Measurements from ENCODE around the gene CT55. TPM values are rescaled to one million over a fixed set of nuclear protein-coding genes. Genes with fewer than 3 reads are reported as not detected.
A peak's percentile ranks its signal among the peaks of the same experiment; 100 is the strongest.
"Not testable (repeated sequence)": the region's sequence is repeated elsewhere in the genome, so short reads cannot be mapped to it uniquely, and the experiment has no call there.

The CT55 gene, protein sequence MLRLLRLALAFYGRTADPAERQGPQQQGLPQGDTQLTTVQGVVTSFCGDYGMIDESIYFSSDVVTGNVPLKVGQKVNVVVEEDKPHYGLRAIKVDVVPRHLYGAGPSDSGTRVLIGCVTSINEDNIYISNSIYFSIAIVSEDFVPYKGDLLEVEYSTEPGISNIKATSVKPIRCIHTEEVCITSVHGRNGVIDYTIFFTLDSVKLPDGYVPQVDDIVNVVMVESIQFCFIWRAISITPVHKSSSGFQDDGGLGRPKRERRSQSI
- polyA plus RNA-seq (2013, experiment 1 of 2) = 0.13 TPM
- polyA plus RNA-seq (2013, experiment 2 of 2) = 0.10 TPM

DNA sequence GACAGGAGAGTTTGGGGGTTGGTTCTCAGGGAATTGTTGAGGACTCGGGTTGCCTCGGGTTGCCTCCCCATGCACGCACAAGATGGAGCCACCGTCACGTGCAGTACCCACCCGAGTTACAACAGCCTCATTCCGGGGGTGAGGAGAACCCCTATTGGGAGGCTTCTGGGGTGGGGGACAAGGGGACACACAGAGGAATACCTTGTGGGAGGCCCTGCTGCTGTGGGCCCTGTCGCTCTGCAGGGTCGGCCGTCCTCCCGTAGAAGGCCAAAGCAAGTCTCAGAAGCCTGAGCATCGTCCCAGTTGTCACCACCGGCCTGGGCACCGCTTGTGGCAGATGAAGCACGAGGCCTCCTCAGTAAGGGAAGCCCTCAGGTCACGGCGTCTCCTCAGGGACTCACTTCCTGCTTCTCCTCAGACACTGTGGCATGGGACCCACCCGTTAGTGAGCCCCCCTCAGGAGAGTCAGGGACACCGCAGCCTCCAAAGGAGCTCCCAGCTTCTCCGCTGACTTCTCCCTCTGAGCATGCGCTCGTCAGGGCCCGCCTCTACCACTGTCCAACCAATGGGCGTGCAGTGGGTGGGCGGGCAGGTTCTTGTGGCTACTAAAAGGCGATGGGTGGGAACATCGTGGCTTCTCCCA is at the start of gene CT55:
TSS of gene CT55 (minus strand) at position 522 of the 643 bp plus-strand sequence. CDS start at position 295, 227 bp downstream.
- no peak within 1 kb of the TSS for H2AK5ac ChIP-seq (ENCODE audit: low read length)
- no peak within 1 kb of the TSS for H4K5ac ChIP-seq (ENCODE audit: low read length)
- H3K56ac ChIP-seq (ENCODE audit: low read length) = no peak within 1 kb of the TSS
- no peak within 1 kb of the TSS for H3K27ac ChIP-seq (ENCODE audit: low read depth, low read length)
- no peak within 1 kb of the TSS for H2BK15ac ChIP-seq (replicated peaks; ENCODE audit: low read depth)
- H3K79me2 ChIP-seq (ENCODE audit: control insufficient read depth, insufficient read depth, low read length) = no peaks in the 10 kb centered on the region
- H4K8ac ChIP-seq (ENCODE audit: low read depth, low read length) = no peak within 1 kb of the TSS
- peak; percentile 26 for DNase-seq
- H3K9ac ChIP-seq (ENCODE audit: low read length) = no peak within 1 kb of the TSS
- no peak within 1 kb of the TSS for H2BK5ac ChIP-seq (ENCODE audit: low read length)
- no peaks in the 10 kb centered on the region for H3K27me3 ChIP-seq (ENCODE audit: insufficient read depth, low read length, poor library complexity)
- no peak within 1 kb of the TSS for H2BK120ac ChIP-seq (ENCODE audit: low read depth, low read length)
- H3K4ac ChIP-seq (ENCODE audit: low read depth, low read length) = no peak within 1 kb of the TSS
- H3K18ac ChIP-seq (ENCODE audit: low read length) = no peak within 1 kb of the TSS
- H3K4me3 ChIP-seq (ENCODE audit: low read length) = no peak within 1 kb of the TSS
- no peaks in the 10 kb centered on the region for H3K79me1 ChIP-seq (ENCODE audit: low read length)
- no peaks in the 10 kb centered on the region for H3K4me1 ChIP-seq (ENCODE audit: control insufficient read depth, low read depth, low read length)
- no peak within 1 kb of the TSS for H3K4me2 ChIP-seq (ENCODE audit: low read length)
- no peaks in the 10 kb centered on the region for H3K36me3 ChIP-seq (ENCODE audit: control insufficient read depth, insufficient read depth, low read length)
- WGBS (ENCODE audit: extremely low coverage, insufficient coverage, low lambda C conversion rate) = no CpG with 5 or more reads among the region's 27 CpGs
- H3K23ac ChIP-seq (ENCODE audit: low read length) = no peak within 1 kb of the TSS

DNA sequence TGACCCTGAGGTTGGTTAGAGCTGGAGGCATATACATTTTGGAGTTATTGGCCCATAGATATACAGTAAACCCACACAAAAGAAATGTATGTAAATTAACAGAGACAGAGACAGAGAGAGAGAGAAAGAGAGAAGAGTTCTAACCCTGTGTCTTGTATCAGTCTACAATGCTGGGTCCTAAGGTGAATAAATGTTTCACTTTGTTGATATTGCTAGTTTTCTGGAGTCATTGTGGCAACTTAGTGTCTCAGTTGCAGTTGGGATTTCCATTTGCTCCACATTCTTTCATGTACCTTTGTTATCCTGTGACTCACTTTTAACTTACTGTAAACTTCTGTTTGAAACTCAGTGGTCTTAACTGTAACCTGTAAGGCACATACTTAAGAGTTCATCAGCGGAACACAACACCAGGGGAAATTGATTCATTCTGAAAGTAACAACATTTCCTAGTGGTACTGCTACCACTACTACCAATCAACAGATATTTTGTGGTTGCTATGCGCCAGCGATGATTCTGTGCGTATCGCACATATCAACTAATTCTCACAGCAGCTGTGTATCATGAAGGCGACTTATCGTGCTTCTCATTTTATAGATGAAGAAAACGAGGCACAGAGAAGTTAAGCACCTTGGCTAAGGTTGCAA is 42.1 kb upstream of the CT55 start:
- Histone ChIP-seq H3K79me2 (ENCODE audit: control insufficient read depth, insufficient read depth, low read length) (no peaks in the 10 kb centered on the region), H2BK5ac (ENCODE audit: low read length) (no peak overlapping the region), H3K79me1 (ENCODE audit: low read length) (no peaks in the 10 kb centered on the region), H2BK15ac (replicated peaks; ENCODE audit: low read depth) (no peak overlapping the region), H3K56ac (ENCODE audit: low read length) (no peak overlapping the region), H2BK120ac (ENCODE audit: low read depth, low read length) (no peak overlapping the region), H3K23ac (ENCODE audit: low read length) (no peak overlapping the region), H3K4me2 (ENCODE audit: low read length) (no peak overlapping the region), H4K8ac (ENCODE audit: low read depth, low read length) (no peak overlapping the region), H3K27ac (ENCODE audit: low read depth, low read length) (no peak overlapping the region), H3K27me3 (ENCODE audit: insufficient read depth, low read length, poor library complexity) (no peaks in the 10 kb centered on the region), H3K4ac (ENCODE audit: low read depth, low read length) (no peak overlapping the region), H4K5ac (ENCODE audit: low read length) (no peak overlapping the region), H3K18ac (ENCODE audit: low read length) (no peak overlapping the region), H2AK5ac (ENCODE audit: low read length) (no peak overlapping the region), H3K4me3 (ENCODE audit: low read length) (no peak overlapping the region), H3K36me3 (ENCODE audit: control insufficient read depth, insufficient read depth, low read length) (no peaks in the 10 kb centered on the region), H3K9ac (ENCODE audit: low read length) (no peak overlapping the region), H3K4me1 (ENCODE audit: control insufficient read depth, low read depth, low read length) (no peaks in the 10 kb centered on the region)
- no CpG with 5 or more reads among the region's 8 CpGs for WGBS (ENCODE audit: extremely low coverage, insufficient coverage, low lambda C conversion rate)
- DNase-seq = no peak

GRCh38 chrX:135206427-135206826 is 35.2 kb upstream of the CT55 start:
- H3K36me3 ChIP-seq (ENCODE audit: control insufficient read depth, insufficient read depth, low read length); H3K4me2 ChIP-seq (ENCODE audit: low read length); H3K79me1 ChIP-seq (ENCODE audit: low read length); H3K4me1 ChIP-seq (ENCODE audit: control insufficient read depth, low read depth, low read length); H3K27ac ChIP-seq (ENCODE audit: low read depth, low read length); H4K8ac ChIP-seq (ENCODE audit: low read depth, low read length); H2BK15ac ChIP-seq (replicated peaks; ENCODE audit: low read depth); H2AK5ac ChIP-seq (ENCODE audit: low read length); H4K5ac ChIP-seq (ENCODE audit: low read length); H3K4ac ChIP-seq (ENCODE audit: low read depth, low read length); H3K23ac ChIP-seq (ENCODE audit: low read length); H2BK5ac ChIP-seq (ENCODE audit: low read length); H3K18ac ChIP-seq (ENCODE audit: low read length); H3K9ac ChIP-seq (ENCODE audit: low read length); H3K56ac ChIP-seq (ENCODE audit: low read length); H3K4me3 ChIP-seq (ENCODE audit: low read length); H2BK120ac ChIP-seq (ENCODE audit: low read depth, low read length); H3K79me2 ChIP-seq (ENCODE audit: control insufficient read depth, insufficient read depth, low read length); H3K27me3 ChIP-seq (ENCODE audit: insufficient read depth, low read length, poor library complexity): not testable (repeated sequence)
- no CpG with 5 or more reads among the region's 11 CpGs for WGBS (ENCODE audit: extremely low coverage, insufficient coverage, low lambda C conversion rate)
- DNase-seq = peak; percentile 6

DNA sequence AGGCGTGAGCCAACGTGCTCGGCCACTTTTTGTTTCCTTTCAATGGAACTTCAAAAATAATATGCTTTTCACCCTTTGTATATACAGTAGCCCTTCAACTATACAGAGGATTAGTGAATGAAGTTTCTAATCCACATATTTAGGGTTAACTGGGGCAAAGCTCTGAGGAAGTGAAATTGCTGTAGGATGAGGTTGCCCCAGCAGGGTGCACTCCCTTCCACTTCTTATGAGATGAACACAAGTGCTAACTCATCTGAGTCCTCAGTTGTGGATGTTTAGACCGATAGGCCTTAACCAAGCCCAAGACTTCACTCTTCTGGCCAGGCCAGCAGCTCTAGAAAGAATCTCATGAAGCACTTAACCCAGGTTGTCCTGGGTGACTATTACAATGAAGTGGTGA is 29.1 kb upstream of the CT55 start:
- WGBS (ENCODE audit: extremely low coverage, insufficient coverage, low lambda C conversion rate) = no CpG with 5 or more reads among the region's 4 CpGs
- H3K4me3 ChIP-seq (ENCODE audit: low read length) = no peak overlapping the region

GRCh38 chrX:135194684-135195083 is 23.5 kb upstream of the CT55 start:
- Histone ChIP-seq H4K8ac (ENCODE audit: low read depth, low read length) (no peak overlapping the region), H3K4me1 (ENCODE audit: control insufficient read depth, low read depth, low read length) (no peaks in the 10 kb centered on the region), H3K9ac (ENCODE audit: low read length) (no peak overlapping the region), H2AK5ac (ENCODE audit: low read length) (no peak overlapping the region), H3K27ac (ENCODE audit: low read depth, low read length) (no peak overlapping the region), H3K27me3 (ENCODE audit: insufficient read depth, low read length, poor library complexity) (no peaks in the 10 kb centered on the region), H4K5ac (ENCODE audit: low read length) (no peak overlapping the region), H3K56ac (ENCODE audit: low read length) (no peak overlapping the region), H3K79me2 (ENCODE audit: control insufficient read depth, insufficient read depth, low read length) (no peaks in the 10 kb centered on the region), H3K4me3 (ENCODE audit: low read length) (no peak overlapping the region), H3K23ac (ENCODE audit: low read length) (no peak overlapping the region), H2BK15ac (replicated peaks; ENCODE audit: low read depth) (no peak overlapping the region), H2BK5ac (ENCODE audit: low read length) (no peak overlapping the region), H3K36me3 (ENCODE audit: control insufficient read depth, insufficient read depth, low read length) (no peaks in the 10 kb centered on the region), H3K79me1 (ENCODE audit: low read length) (no peaks in the 10 kb centered on the region), H3K4me2 (ENCODE audit: low read length) (no peak overlapping the region), H2BK120ac (ENCODE audit: low read depth, low read length) (no peak overlapping the region), H3K18ac (ENCODE audit: low read length) (no peak overlapping the region), H3K4ac (ENCODE audit: low read depth, low read length) (no peak overlapping the region)
- DNase-seq = peak; percentile 18
- no CpG with 5 or more reads among the region's 16 CpGs for WGBS (ENCODE audit: extremely low coverage, insufficient coverage, low lambda C conversion rate)

More for the DNA sequence above, 29.1 kb upstream of the CT55 start:
- H3K18ac ChIP-seq (ENCODE audit: low read length) = no peak overlapping the region
- H2AK5ac ChIP-seq (ENCODE audit: low read length) = no peak overlapping the region
- H3K27ac ChIP-seq (ENCODE audit: low read depth, low read length) = no peak overlapping the region
- H2BK120ac ChIP-seq (ENCODE audit: low read depth, low read length) = no peak overlapping the region
- no peak overlapping the region for H3K56ac ChIP-seq (ENCODE audit: low read length)
- DNase-seq = no peak
- H3K4me1 ChIP-seq (ENCODE audit: control insufficient read depth, low read depth, low read length) = no peaks in the 10 kb centered on the region
- H2BK15ac ChIP-seq (replicated peaks; ENCODE audit: low read depth) = no peak overlapping the region
- H3K79me2 ChIP-seq (ENCODE audit: control insufficient read depth, insufficient read depth, low read length) = no peaks in the 10 kb centered on the region
- no peak overlapping the region for H3K23ac ChIP-seq (ENCODE audit: low read length)
- no peak overlapping the region for H3K4ac ChIP-seq (ENCODE audit: low read depth, low read length)
- no peak overlapping the region for H4K5ac ChIP-seq (ENCODE audit: low read length)
- no peaks in the 10 kb centered on the region for H3K36me3 ChIP-seq (ENCODE audit: control insufficient read depth, insufficient read depth, low read length)
- no peak overlapping the region for H4K8ac ChIP-seq (ENCODE audit: low read depth, low read length)
- no peak overlapping the region for H3K4me2 ChIP-seq (ENCODE audit: low read length)
- no peak overlapping the region for H3K9ac ChIP-seq (ENCODE audit: low read length)
- no peaks in the 10 kb centered on the region for H3K27me3 ChIP-seq (ENCODE audit: insufficient read depth, low read length, poor library complexity)
- H3K79me1 ChIP-seq (ENCODE audit: low read length) = no peaks in the 10 kb centered on the region
- no peak overlapping the region for H2BK5ac ChIP-seq (ENCODE audit: low read length)
